HG03175 (cell line): ENCODE measurements around the gene C1QC.

ENCODE experiments used
- ATAC-seq: cut with Tn5 transposase; IDR thresholded peaks from one replicate; pipeline ENCODE4 v1.9.1; 2021; ENCODE audit warnings: mild to moderate bottlenecking, moderate library complexity; ENCODE audit not compliant: unreplicated experiment

Gene C1QC

GRCh38 chr1:22676916-22677583, 33.6 kb downstream of the C1QC start:
- ATAC-seq = no peak

GRCh38 chr1:22677931-22678896, 34.8 kb downstream of the C1QC start:
- no peak for ATAC-seq

GRCh38 chr1:22680726-22681125, 37.3 kb downstream of the C1QC start:
- no peak for ATAC-seq

GRCh38 chr1:22681556-22682276, 38.3 kb downstream of the C1QC start:
- no peak for ATAC-seq

- no peak for ATAC-seq
Observed at GRCh38 chr1:22683547-22683946, 40.1 kb downstream of the C1QC start.

- no peak for ATAC-seq
Observed at GRCh38 chr1:22685591-22686059, 42.2 kb downstream of the C1QC start.

GRCh38 chr1:22687191-22687590, 43.8 kb downstream of the C1QC start:
- ATAC-seq = no peak

GRCh38 chr1:22688466-22688865, 45.0 kb downstream of the C1QC start:
- no peak for ATAC-seq

- ATAC-seq = no peak
Observed at GRCh38 chr1:22689505-22689904, 46.1 kb downstream of the C1QC start.

GRCh38 chr1:22691031-22691753, 47.8 kb downstream of the C1QC start:
- no peak for ATAC-seq

- no peak for ATAC-seq
Observed at GRCh38 chr1:22694172-22694571, 50.7 kb downstream of the C1QC start.

GRCh38 chr1:22696610-22697009, 53.2 kb downstream of the C1QC start:
- ATAC-seq = no peak
